Gastrocnemius medialis (tissue), 4 donors: ENCODE data around the gene SMYD3.

Experiments used
- CTCF ChIP-seq, 5 experiments: fragments of 450-650 bp in 3 of 5; fragments of 200-600 bp in 2 of 5; sonication (generic) in 2 of 5; IDR thresholded peaks in 4 of 5; conservative IDR thresholded peaks in 1 of 5; 1 replicate in 4 of 5; 2 replicates in 1 of 5; pipeline ENCODE4 v1.5.1; 2016 to 2019; ENCODE audit warnings: antibody characterized with exemption in 5 of 5, mild to moderate bottlenecking in 3 of 5, moderate library complexity in 3 of 5
- POLR2A ChIP-seq, 2 donors: fragments of 450-650 bp; IDR thresholded peaks; one replicate each; pipeline ENCODE4 v1.6.1; 2017; ENCODE audit warnings: antibody characterized with exemption in 2 of 2, mild to moderate bottlenecking in 2 of 2, moderate library complexity in 2 of 2

DNA sequence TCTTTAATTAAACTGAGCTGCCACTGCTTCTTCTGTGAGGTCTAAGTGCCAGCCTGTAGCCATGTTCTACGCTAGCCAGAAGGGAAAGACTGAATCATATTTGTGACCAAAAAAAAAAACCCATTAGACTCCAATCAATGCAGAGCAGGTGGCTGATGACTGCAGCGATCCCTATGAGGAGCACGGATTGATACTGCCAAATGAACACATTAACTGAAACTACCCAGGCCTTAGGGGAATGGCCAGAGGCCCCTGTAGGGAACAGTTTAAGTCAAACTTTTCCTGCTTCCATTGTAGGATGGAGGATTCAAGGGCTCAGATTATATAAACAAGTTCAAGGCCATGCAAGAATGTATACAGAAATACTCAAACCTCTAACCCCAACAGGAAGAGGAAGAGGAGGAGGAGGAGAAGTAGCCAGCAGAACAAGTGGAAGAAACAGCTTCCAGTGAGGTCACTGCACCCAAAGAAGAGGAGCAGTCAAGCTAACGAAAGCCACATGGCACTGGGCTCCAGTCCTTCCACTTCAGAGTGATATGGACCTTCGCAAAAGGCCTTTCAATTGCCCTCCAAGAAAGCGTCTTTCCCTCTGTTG is 328.3 kb downstream of the SMYD3 start:
- no peak for TF ChIP-seq CTCF (IDR thresholded peaks at IDR 0.05 in 4 of 5, conservative IDR thresholded peaks at IDR 0.05 in 1 of 5)
- no peak for TF ChIP-seq POLR2A (IDR thresholded peaks at IDR 0.05)
